GM12891 (cell line): ENCODE data around the gene C11orf16.

Experiments
- POLR2A ChIP-seq: IDR thresholded peaks from 2 replicates; pipeline ENCODE4 v1.6.1; 2011; ENCODE audit warnings: low read depth, low read length, control low read depth
- POLR2AphosphoS5 ChIP-seq: IDR thresholded peaks from 2 replicates; pipeline ENCODE4 v1.6.1; 2011; ENCODE audit warnings: low read depth, low read length, control low read depth
- TAF1 ChIP-seq: IDR thresholded peaks from 2 replicates; pipeline ENCODE4 v1.6.1; 2011; ENCODE audit warnings: low read depth, low read length, control low read depth

DNA sequence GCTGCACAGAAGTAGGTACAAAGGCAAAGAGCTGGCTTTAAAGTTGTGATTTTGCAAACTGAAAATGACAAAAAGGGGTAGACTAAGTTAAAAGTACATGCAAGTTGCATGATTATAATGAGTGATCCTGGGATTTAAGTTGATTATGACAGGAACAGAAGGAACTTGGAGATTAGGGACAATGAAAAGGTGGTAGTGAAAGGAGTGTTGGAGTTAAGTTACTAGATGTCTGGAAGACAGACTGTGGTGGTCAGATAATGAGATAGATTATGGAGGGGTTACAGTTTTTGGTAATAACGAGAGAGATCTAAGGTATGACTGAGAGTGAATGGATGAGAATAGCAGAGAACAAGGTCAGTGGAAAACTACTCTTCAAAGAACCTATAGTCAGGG is 39.2 kb upstream of the C11orf16 start:
- TF ChIP-seq TAF1 (no peak), POLR2A (no peak), POLR2AphosphoS5 (no peak)
